GM12864 (cell line): ENCODE results near the gene ZNF530.

Source experiments
- DNase-seq: peaks from one replicate; pipeline ENCODE4 v3.0.0-alpha.2; 2011; ENCODE audit warnings: low read depth
- H3K4me3 ChIP-seq: 2 replicates; pipeline ENCODE4 v1.5.1; 2011; ENCODE audit warnings: mild to moderate bottlenecking, low read depth, low read length, control low read depth
- TF ChIP-seq, protein P1 (sequence below): IDR thresholded peaks from 2 replicates; pipeline ENCODE4 v1.5.1; 2011; ENCODE audit warnings: low read depth, mild to moderate bottlenecking, moderate library complexity, low read length, control low read depth, inconsistent platforms; ENCODE audit errors: missing control alignments

The ZNF530 gene

GRCh38 chr19:57578487-57579205, 21.0 kb upstream of the ZNF530 start, which contains the start of gene ZNF416:
Gene ZNF416, minus strand, starts transcription at chr19:57578911. Its CDS starts 207 bp downstream, at chr19:57578704.
- TF ChIP-seq, protein P1, sequence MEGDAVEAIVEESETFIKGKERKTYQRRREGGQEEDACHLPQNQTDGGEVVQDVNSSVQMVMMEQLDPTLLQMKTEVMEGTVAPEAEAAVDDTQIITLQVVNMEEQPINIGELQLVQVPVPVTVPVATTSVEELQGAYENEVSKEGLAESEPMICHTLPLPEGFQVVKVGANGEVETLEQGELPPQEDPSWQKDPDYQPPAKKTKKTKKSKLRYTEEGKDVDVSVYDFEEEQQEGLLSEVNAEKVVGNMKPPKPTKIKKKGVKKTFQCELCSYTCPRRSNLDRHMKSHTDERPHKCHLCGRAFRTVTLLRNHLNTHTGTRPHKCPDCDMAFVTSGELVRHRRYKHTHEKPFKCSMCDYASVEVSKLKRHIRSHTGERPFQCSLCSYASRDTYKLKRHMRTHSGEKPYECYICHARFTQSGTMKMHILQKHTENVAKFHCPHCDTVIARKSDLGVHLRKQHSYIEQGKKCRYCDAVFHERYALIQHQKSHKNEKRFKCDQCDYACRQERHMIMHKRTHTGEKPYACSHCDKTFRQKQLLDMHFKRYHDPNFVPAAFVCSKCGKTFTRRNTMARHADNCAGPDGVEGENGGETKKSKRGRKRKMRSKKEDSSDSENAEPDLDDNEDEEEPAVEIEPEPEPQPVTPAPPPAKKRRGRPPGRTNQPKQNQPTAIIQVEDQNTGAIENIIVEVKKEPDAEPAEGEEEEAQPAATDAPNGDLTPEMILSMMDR: peak; percentile 1
- peak within 1 kb of the TSS; percentile 88 for H3K4me3 ChIP-seq
- DNase-seq: peak; percentile 99

DNA sequence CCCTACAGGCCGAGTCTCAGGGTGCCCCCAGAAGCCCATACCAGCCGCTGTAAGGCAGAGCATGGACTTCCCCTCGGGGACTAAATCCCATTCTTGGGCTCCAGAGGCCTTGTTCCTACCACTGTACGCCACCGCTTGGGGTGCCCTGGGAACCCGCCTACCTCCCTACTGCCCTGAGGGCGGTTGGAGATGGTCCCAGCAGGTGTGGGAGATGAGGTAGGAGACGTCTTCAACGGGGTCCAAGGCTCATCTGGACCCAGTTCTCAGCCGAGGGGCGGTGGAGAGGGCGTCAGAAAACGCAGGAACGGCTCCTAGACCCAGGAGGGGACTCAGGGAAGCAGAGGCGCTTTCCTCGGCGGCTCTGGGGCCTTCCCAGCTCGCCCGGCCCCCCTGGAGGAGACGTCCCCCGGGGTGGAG, 16.6 kb upstream of the ZNF530 start:
- no peak for DNase-seq
- H3K4me3 ChIP-seq: no peak overlapping the region
- TF ChIP-seq, protein P1: no peak

GRCh38 chr19:57583521-57584416, 15.9 kb upstream of the ZNF530 start, which contains the start of gene ZIK1:
Gene ZIK1, plus strand, starts transcription at chr19:57584145. Its CDS starts 212 bp downstream, at chr19:57584357.
- TF ChIP-seq, protein P1: no peak
- peak within 1 kb of the TSS; percentile 57 for H3K4me3 ChIP-seq
- peak; percentile 87 for DNase-seq

- H3K4me3 ChIP-seq: no peak overlapping the region
- no peak for DNase-seq
- TF ChIP-seq, protein P1: no peak
Measured at GRCh38 chr19:57587529-57587928, 12.2 kb upstream of the ZNF530 start.

DNA sequence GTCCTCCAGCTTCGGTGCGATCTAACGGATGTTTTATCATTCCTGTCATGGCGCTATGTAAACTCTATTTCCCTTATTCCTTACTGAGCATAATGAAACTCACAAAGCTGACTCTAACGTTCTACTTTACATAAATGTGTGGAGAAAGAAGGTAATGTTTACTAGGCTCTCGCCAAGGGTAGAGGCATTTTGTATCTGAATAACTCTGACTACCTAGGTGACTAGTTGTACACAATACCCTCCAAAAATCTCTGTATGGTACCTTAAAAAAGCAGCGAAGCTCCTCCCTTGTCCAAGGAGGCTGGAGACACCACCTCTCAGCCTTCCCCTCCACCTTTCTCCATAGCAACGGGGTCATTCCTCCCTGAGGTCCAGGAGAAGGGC, 316 bp upstream of the ZNF530 start:
- TF ChIP-seq, protein P1: no peak
- no peak for DNase-seq
- peak overlapping the region; percentile 90 for H3K4me3 ChIP-seq

- TF ChIP-seq, protein P1: no peak
Measured at GRCh38 chr19:57606931-57607330, 7.2 kb downstream of the ZNF530 start.

More at GRCh38 chr19:57606931-57607330, 7.2 kb downstream of the ZNF530 start:
- no peak for DNase-seq
- no peak overlapping the region for H3K4me3 ChIP-seq
